Endothelial cell of umbilical vein (primary cell): ENCODE results near the gene AQP9. TPM values are rescaled to one million over a fixed set of nuclear protein-coding genes. Genes with fewer than 3 reads are reported as not detected.

Experiments used
- BruUV-seq: library from RNA; stranded (reverse); fragments of 400-500 nt; replicated peaks from 2 replicates; lab custom pipeline; 2021; lab: Mats Ljungman, UMichigan
- CTCF ChIA-PET: fragments of 300-600, 350-600 bp; sonication (Branson Sonifier 250); formaldehyde crosslinking; loops from one replicate; lab custom pipeline; 2021; ENCODE audit warnings: antibody characterized with exemption, inconsistent platforms; lab: Charles Lee
- POLR2A ChIA-PET: fragments of 300-600, 350-600 bp; sonication (Branson Sonifier 250); formaldehyde crosslinking; loops from one replicate; lab custom pipeline; 2021; ENCODE audit warnings: antibody characterized with exemption, inconsistent platforms; lab: Charles Lee
- DNase-seq: peaks from one replicate; pipeline ENCODE4 v3.0.0-alpha.2; 2011; ENCODE audit warnings: low read depth, low spot score
- FAIRE-seq: peaks from 2 replicates; lab custom pipeline; 2011; peaks lifted over from hg19 to GRCh38; lab: Jason Lieb, UNC
- H2AFZ ChIP-seq: 2 replicates; pipeline ENCODE4 v1.6.0; 2012; ENCODE audit warnings: low read depth, low read length, control low read depth, inconsistent platforms
- H3K27ac ChIP-seq: 2 replicates; pipeline ENCODE4 v1.5.1; 2011; ENCODE audit warnings: low read depth, mild to moderate bottlenecking, control low read depth, low read length, moderate library complexity; ENCODE audit not compliant: insufficient read depth
- H3K27me3 ChIP-seq, 2 experiments: 2 replicates each; pipeline versions ENCODE4 v1.6.0 to v1.6.1; 2011; ENCODE audit warnings: low read length in 2 of 2, mixed read lengths in 1 of 2; ENCODE audit not compliant: control insufficient read depth in 2 of 2, insufficient read depth in 2 of 2
- H3K36me3 ChIP-seq, 2 experiments: 2 replicates in 1 of 2; 3 replicates in 1 of 2; pipeline ENCODE4 v1.5.1; 2011; ENCODE audit warnings: low read length in 2 of 2, mild to moderate bottlenecking in 1 of 2, moderate library complexity in 1 of 2; ENCODE audit not compliant: control insufficient read depth in 2 of 2, insufficient read depth in 2 of 2; ENCODE audit errors: extremely low read depth in 1 of 2
- H3K4me1 ChIP-seq: 3 replicates; pipeline ENCODE4 v1.5.1; 2011; ENCODE audit warnings: mild to moderate bottlenecking, low read length; ENCODE audit not compliant: control insufficient read depth, insufficient read depth; ENCODE audit errors: extremely low read depth
- H3K4me2 ChIP-seq: 2 replicates; pipeline ENCODE4 v1.6.1; 2011; ENCODE audit warnings: low read length, control low read depth, mixed read lengths; ENCODE audit not compliant: insufficient read depth
- H3K4me3 ChIP-seq, 3 experiments: fragments of 200-600 bp in 1 of 3; sonication (generic), shearing (Covaris generic) in 1 of 3; replicated peaks in 1 of 3; 2 replicates each; pipeline ENCODE4 v1.5.1; 2011 to 2016; ENCODE audit warnings: control low read depth in 3 of 3, low read length in 3 of 3, mild to moderate bottlenecking in 2 of 3, inconsistent platforms in 1 of 3, low read depth in 1 of 3, moderate library complexity in 1 of 3; ENCODE audit not compliant: insufficient read depth in 1 of 3
- H3K79me2 ChIP-seq: 2 replicates; pipeline ENCODE4 v1.6.0; 2012; ENCODE audit warnings: low read length, inconsistent platforms; ENCODE audit not compliant: control insufficient read depth, insufficient read depth
- H3K9ac ChIP-seq: replicated peaks from 2 replicates; pipeline ENCODE3; 2011; ENCODE audit warnings: low read length, control low read depth; ENCODE audit not compliant: insufficient read depth; ENCODE audit errors: extremely low read depth
- H3K9me1 ChIP-seq: replicated peaks from 3 replicates; pipeline ENCODE4 v1.6.0; 2011; ENCODE audit warnings: mild to moderate bottlenecking, low read length; ENCODE audit not compliant: control insufficient read depth, insufficient read depth; ENCODE audit errors: extremely low read depth
- H3K9me3 ChIP-seq: replicated peaks from 2 replicates; pipeline ENCODE4 v1.5.1; 2012; ENCODE audit warnings: low read length, inconsistent platforms; ENCODE audit not compliant: control insufficient read depth, insufficient read depth
- H4K20me1 ChIP-seq: replicated peaks from 2 replicates; pipeline ENCODE3; 2011; ENCODE audit warnings: mild to moderate bottlenecking, low read length; ENCODE audit not compliant: control insufficient read depth, insufficient read depth; ENCODE audit errors: extremely low read depth
- EZH2 ChIP-seq: IDR thresholded peaks from 2 replicates; pipeline ENCODE4 v1.6.1; 2012; ENCODE audit warnings: borderline replicate concordance, low read depth, mild to moderate bottlenecking, moderate library complexity, low read length, inconsistent platforms; ENCODE audit not compliant: severe bottlenecking
- FOS ChIP-seq: IDR thresholded peaks from 2 replicates; pipeline ENCODE4 v1.6.1; 2011; ENCODE audit warnings: mild to moderate bottlenecking, low read length, moderate library complexity, borderline replicate concordance; ENCODE audit not compliant: insufficient read depth
- GATA2 ChIP-seq: IDR thresholded peaks from 2 replicates; pipeline ENCODE4 v1.7.0; 2011; ENCODE audit warnings: low read depth, mild to moderate bottlenecking, moderate library complexity, mixed read lengths, low read length; ENCODE audit not compliant: insufficient read length, insufficient read depth
- JUN ChIP-seq: IDR thresholded peaks from 2 replicates; pipeline ENCODE4 v1.6.1; 2011; ENCODE audit warnings: borderline replicate concordance, low read depth; ENCODE audit not compliant: insufficient read length, insufficient read depth
- MYC ChIP-seq: IDR thresholded peaks from one replicate; pipeline ENCODE4 v1.6.1; 2011; ENCODE audit warnings: mild to moderate bottlenecking, low read depth, low read length
- POLR2A ChIP-seq: IDR thresholded peaks from 2 replicates; pipeline ENCODE4 v1.6.1; 2012; ENCODE audit warnings: low read depth, mild to moderate bottlenecking, control low read depth, low read length
- POLR2AphosphoS5 ChIP-seq: IDR thresholded peaks from 2 replicates; pipeline ENCODE4 v1.6.1; 2012; ENCODE audit warnings: low read depth, mild to moderate bottlenecking, control low read depth, low read length, moderate library complexity; ENCODE audit not compliant: insufficient read depth
- dilution Hi-C: fragments of 300-500 bp; cut with MboI; formaldehyde crosslinking; loops from one replicate; pipeline ENCODE4 v1.15.0; 2019; ENCODE audit warnings: low sequenced_read_pairs; ENCODE audit not compliant: extremely low pct_ligation_motif_present
- intact Hi-C: fragments of 100-400 bp; cut with micrococcal nuclease; formaldehyde crosslinking; loops from one replicate; pipeline ENCODE4 v1.10.0; 2022
- polyA plus RNA-seq, 4 experiments: library from polyadenylated mRNA; depleted of rRNA in 3 of 4; stranded (reverse) in 3 of 4; unstranded in 1 of 4; fragments of >200 nt; gene quantifications; 2 replicates each; pipeline versions ENCODE4 v1.2.1 to v1.2.3, GENCODE V29; 2011 to 2012; ENCODE audit warnings: missing spikeins in 1 of 4
- total RNA-seq: library from RNA; stranded (reverse); gene quantifications from 2 replicates; pipeline ENCODE4 v1.2.3, GENCODE V29; 2021
- TF ChIP-seq, protein P1 (sequence below), 2 donors: IDR thresholded peaks; 1 replicate in 1 of 2; 2 replicates in 1 of 2; pipeline ENCODE4 v1.5.1; 2011; ENCODE audit warnings: low read length in 2 of 2, mild to moderate bottlenecking in 2 of 2, moderate library complexity in 2 of 2, control low read depth in 1 of 2, inconsistent platforms in 1 of 2, low read depth in 1 of 2; ENCODE audit not compliant: insufficient read depth in 1 of 2; ENCODE audit errors: extremely low read depth in 1 of 2
- TF ChIP-seq, protein P2 (sequence below): IDR thresholded peaks from 2 replicates; pipeline ENCODE4 v1.6.1; 2011; ENCODE audit not compliant: insufficient read depth, insufficient read length

Gene AQP9
- total and polyA plus RNA-seq, 2 donors (not counting 3 experiments of a cell fraction or from before 2014, with no cell fraction given): not detected

DNA sequence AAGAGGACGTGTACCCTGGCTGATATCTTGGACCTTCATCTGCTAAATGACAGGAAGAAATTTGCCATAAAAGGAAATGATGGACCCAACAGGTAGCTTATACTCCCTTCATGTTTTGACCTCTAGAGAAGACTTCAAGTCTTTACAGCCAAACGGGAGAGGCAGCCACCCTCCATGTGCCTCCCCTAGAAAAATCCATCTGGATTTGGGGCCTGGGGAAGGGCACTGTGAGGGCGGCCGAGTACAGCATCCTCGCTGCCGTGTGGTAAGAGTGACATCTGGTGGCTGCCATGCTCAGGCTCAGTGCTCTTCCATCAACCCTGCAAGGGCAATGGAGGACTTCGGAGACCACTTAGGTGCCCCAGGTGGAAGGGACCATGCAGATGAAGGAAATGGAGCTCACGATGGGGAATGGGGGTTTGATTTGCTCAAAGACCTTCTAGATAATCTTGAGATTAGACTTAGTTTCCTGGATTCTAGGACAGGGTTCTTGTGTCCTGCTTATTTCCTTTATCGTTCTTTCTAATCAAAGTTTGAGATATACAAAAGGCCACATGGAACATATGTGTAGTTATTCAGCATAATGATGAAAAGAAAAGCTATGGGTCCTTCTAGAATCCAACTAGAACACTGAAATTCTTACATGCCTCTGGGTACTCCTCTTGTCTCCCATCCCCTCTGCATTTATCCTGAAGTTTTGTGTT lies 44.4 kb downstream of the AQP9 start:
- Histone ChIP-seq H2AFZ (no peak overlapping the region), H3K9ac (no peak overlapping the region), H3K4me2 (no peak overlapping the region), H3K79me2 (no peaks in the 10 kb centered on the region), H3K27me3 (no peaks in the 10 kb centered on the region), H3K36me3 (no peaks in the 10 kb centered on the region), H3K9me1 (no peaks in the 10 kb centered on the region), H4K20me1 (no peaks in the 10 kb centered on the region), H3K4me1 (peaks cover 20% of the 10 kb centered on the region), H3K4me3 (no peak overlapping the region), H3K9me3 (no peaks in the 10 kb centered on the region), H3K27ac (no peak overlapping the region)
- TF ChIP-seq, protein P1, sequence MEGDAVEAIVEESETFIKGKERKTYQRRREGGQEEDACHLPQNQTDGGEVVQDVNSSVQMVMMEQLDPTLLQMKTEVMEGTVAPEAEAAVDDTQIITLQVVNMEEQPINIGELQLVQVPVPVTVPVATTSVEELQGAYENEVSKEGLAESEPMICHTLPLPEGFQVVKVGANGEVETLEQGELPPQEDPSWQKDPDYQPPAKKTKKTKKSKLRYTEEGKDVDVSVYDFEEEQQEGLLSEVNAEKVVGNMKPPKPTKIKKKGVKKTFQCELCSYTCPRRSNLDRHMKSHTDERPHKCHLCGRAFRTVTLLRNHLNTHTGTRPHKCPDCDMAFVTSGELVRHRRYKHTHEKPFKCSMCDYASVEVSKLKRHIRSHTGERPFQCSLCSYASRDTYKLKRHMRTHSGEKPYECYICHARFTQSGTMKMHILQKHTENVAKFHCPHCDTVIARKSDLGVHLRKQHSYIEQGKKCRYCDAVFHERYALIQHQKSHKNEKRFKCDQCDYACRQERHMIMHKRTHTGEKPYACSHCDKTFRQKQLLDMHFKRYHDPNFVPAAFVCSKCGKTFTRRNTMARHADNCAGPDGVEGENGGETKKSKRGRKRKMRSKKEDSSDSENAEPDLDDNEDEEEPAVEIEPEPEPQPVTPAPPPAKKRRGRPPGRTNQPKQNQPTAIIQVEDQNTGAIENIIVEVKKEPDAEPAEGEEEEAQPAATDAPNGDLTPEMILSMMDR (IDR thresholded peaks at IDR 0.05; ENCODE audit: extremely low read depth in 1 of 2, insufficient read depth in 1 of 2, low read depth in 1 of 2, low read length in 2 of 2): peak; percentile 83 to 93
- TF ChIP-seq FOS: no peak
- POLR2A ChIA-PET: no interaction called here
- dilution Hi-C loops (no loop called here), intact Hi-C loops (loop anchor here (1.0 kb wide), 8 partner anchors 67 to 621 kb away; no protein-coding TSS in a partner anchor)
- FAIRE-seq (peak; percentile 81), DNase-seq (peak; percentile 76)
- BruUV-seq: no TSS peak
- CTCF ChIA-PET: interaction anchor here (0.7 to 9.3 kb wide), 20 partner anchors 9 to 450 kb away, joined by 3 to 72 read pairs (median 7); partner anchors contain the start of gene ALDH1A2

DNA sequence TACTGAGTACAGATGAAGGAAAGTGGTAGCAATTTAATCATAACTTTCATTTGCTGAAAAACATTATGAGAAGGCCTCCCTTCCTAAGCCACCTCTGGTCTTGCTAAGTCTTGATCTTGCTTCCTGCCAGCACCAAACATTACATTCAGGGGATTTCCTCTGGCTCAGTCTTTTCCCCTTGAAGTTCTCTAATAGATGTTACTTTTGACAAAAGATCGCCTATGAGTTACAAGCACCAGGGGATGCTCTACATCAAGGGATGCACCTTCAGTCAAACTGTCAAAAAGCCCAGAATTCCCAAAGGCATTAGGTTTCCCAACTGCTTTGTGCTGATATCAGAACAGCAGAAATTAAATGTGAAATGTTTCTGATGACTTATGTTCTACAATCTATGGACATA lies 47.3 kb downstream of the AQP9 start:
- Histone ChIP-seq H4K20me1 (no peaks in the 10 kb centered on the region), H3K9ac (no peak overlapping the region), H3K9me1 (no peaks in the 10 kb centered on the region), H3K4me1 (peaks cover 4% of the 10 kb centered on the region), H3K4me3 (no peak overlapping the region), H3K36me3 (no peaks in the 10 kb centered on the region), H3K27me3 (peaks cover 0 to 1% of the 10 kb centered on the region in 2 experiments), H2AFZ (no peak overlapping the region), H3K9me3 (no peaks in the 10 kb centered on the region), H3K4me2 (no peak overlapping the region), H3K79me2 (no peaks in the 10 kb centered on the region), H3K27ac (no peak overlapping the region)
- ChIA-PET CTCF (interaction anchor here (0.7 to 1.7 kb wide), 4 partner anchors 36 to 325 kb away, joined by 3 to 11 read pairs (median 4); no protein-coding TSS in a partner anchor), POLR2A (no interaction called here)
- DNase-seq (peak; percentile 37), FAIRE-seq (peak; percentile 67)
- intact Hi-C loops: loop anchor here (1.0 kb wide), 1 partner anchor 36 kb away; no protein-coding TSS in a partner anchor
- no TSS peak for BruUV-seq
- TF ChIP-seq, protein P2, sequence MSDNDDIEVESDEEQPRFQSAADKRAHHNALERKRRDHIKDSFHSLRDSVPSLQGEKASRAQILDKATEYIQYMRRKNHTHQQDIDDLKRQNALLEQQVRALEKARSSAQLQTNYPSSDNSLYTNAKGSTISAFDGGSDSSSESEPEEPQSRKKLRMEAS: no peak
- TF ChIP-seq FOS: no peak
- TF ChIP-seq MYC: no peak
- TF ChIP-seq POLR2A: no peak
- TF ChIP-seq GATA2: no peak
- no peak for TF ChIP-seq EZH2
- TF ChIP-seq POLR2AphosphoS5: no peak
- TF ChIP-seq, protein P1 (IDR thresholded peaks at IDR 0.05; ENCODE audit: extremely low read depth in 1 of 2, insufficient read depth in 1 of 2, low read depth in 1 of 2, low read length in 2 of 2): no peak
- TF ChIP-seq JUN: no peak
- dilution Hi-C loops: no loop called here
